DOHH2 (cell line): Measurements from ENCODE around the gene PRRT1.

ENCODE experiments used
- CTCF ChIP-seq: fragments of 200-600 bp; sonication (generic); IDR thresholded peaks from one replicate; pipeline ENCODE4 v1.5.1; 2014; ENCODE audit warnings: antibody characterized with exemption, mild to moderate bottlenecking, low read depth, low read length; ENCODE audit not compliant: poor library complexity, severe bottlenecking
- EZH2phosphoT487 ChIP-seq: fragments of 200-600 bp; sonication (generic); IDR thresholded peaks from 2 replicates; pipeline ENCODE4 v1.6.1; 2017; ENCODE audit warnings: borderline replicate concordance, mild to moderate bottlenecking, antibody characterized with exemption, low read length, moderate library complexity, mixed read lengths

DNA sequence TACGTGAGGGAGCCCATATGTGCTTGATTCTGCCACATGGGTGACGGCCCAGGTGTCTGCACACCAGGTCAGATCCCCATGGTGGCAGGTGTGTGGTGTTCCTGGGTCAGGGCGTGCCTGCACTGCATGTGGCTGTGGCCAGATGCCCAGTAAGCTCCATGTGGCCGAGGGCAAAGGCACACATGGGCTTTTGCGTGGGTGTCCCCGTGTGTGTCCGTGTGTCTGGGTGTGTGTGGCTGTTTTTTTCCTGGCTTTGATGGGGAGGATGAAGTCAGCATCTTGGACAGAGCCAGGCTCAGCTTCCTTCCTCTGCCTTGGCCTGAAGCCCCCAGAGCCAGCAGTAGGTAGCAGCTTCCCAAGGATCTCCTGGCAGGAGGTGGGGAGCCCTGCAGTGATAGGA is 41.1 kb downstream of the PRRT1 start:
- TF ChIP-seq CTCF (no peak), EZH2phosphoT487 (no peak)
